RCC 7860 (cell line): ENCODE results near the gene GSTO1.
"Not testable (repeated sequence)": the region's sequence is repeated elsewhere in the genome, so short reads cannot be mapped to it uniquely, and the experiment has no call there.

Experiments used
- DNase-seq: peaks from one replicate; pipeline ENCODE4 v3.0.0-alpha.2; 2015; ENCODE audit warnings: low spot score
- FAIRE-seq: peaks from 2 replicates; lab custom pipeline; 2012; peaks lifted over from hg19 to GRCh38; lab: Jason Lieb, UNC

Gene GSTO1

GRCh38 chr10:104254493-104255310 lies at the start of gene GSTO1:
Gene GSTO1, plus strand, starts transcription at chr10:104254892. Its CDS starts 37 bp downstream, at chr10:104254929.
- peak; percentile 69 for DNase-seq
- no peak for FAIRE-seq

DNA sequence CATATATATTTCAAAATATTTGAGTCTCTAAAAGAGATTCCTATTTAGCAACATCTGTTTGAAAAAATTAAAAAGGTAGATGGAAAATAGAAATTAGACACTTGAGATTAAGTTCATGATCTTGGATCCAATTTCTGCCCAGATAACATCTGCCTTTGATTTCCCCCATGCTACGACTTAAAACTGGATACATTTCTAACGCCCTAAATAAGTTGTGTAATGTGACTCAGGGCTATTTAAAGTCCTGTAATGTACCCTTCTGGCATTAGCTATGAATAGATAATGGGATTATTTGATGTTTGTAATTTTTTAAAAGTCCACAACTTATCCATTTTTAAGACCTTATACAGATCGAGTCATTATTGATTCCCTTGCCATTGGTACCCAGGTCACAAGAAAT lies 46.0 kb upstream of the GSTO1 start:
- FAIRE-seq, result no peak
- no peak for DNase-seq

DNA sequence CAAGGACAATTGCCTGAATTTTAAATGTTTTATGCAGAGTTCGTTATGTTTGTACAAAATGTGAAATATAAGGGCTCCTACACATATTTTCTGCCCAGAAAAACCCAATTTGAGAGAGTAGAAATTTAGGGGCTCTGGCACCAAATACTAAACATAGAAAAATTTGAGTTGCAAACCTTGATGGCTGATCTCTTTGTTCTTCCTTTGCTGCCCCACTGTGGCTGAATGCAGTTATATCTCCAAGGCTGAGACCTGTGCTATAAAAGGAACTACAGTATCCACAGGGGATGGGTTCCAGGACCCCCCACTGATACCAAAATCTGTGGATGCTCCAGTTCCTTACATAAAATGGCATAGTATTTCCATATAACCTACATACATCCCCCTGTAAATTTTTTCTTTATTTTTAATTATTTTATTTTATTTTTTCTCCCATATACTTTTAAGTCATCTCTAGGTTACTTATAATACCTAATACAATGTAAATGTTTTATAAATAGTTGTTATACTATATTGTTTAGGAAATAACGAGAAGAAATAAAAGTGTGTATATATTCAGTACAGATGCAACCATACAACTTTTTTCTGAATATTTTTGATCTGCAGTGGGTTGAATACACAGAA lies 45.0 kb upstream of the GSTO1 start:
- FAIRE-seq (peak; percentile 51), DNase-seq (peak; percentile 45)

- no peak for FAIRE-seq
- no peak for DNase-seq
Observed at GRCh38 chr10:104216631-104217030, 38.1 kb upstream of the GSTO1 start.

DNA sequence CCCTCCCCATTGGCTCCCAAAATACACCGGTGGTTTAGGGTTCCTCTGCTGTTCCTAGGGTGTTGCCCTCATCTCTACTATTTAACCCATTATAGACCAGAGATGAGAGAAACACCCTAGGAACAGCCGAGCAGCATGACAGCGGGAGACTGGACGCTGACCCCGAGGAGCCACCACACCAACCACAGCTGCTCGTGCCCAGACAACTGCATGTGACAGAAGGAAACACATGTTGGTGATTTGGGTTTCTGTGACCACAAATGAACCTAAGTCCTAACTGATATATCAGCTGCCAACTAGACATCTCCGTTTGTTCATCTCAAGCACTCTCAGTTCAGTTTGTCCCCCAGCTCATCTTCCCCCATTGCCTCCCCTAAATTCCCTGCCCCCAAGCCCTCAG lies 35.9 kb upstream of the GSTO1 start:
- DNase-seq (no peak), FAIRE-seq (no peak)

GRCh38 chr10:104220522-104220921 lies 34.2 kb upstream of the GSTO1 start:
- FAIRE-seq (no peak), DNase-seq (no peak)

- no peak for FAIRE-seq
Observed at GRCh38 chr10:104223304-104223703, 31.4 kb upstream of the GSTO1 start.

DNA sequence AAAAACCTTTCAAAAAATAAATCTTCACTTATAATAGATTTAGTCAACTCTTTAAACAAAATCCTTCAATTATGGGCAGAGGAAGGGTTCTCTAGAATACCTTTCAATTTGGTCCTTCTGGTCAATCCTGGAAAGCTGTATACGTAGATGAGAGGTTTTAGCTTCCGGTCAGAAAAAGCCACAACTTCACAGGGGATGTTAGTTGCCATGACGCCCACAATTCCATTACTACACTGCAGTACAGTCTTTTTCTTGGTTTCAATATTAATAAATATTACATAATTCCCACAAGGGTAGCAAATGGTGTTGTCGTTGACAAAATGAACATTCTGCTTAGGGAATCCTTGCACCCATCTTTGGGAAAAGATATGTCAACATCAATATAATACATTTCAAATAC lies 24.2 kb upstream of the GSTO1 start:
- FAIRE-seq, result no peak
- DNase-seq, result no peak

More at GRCh38 chr10:104223304-104223703, 31.4 kb upstream of the GSTO1 start:
- DNase-seq, result no peak

DNA sequence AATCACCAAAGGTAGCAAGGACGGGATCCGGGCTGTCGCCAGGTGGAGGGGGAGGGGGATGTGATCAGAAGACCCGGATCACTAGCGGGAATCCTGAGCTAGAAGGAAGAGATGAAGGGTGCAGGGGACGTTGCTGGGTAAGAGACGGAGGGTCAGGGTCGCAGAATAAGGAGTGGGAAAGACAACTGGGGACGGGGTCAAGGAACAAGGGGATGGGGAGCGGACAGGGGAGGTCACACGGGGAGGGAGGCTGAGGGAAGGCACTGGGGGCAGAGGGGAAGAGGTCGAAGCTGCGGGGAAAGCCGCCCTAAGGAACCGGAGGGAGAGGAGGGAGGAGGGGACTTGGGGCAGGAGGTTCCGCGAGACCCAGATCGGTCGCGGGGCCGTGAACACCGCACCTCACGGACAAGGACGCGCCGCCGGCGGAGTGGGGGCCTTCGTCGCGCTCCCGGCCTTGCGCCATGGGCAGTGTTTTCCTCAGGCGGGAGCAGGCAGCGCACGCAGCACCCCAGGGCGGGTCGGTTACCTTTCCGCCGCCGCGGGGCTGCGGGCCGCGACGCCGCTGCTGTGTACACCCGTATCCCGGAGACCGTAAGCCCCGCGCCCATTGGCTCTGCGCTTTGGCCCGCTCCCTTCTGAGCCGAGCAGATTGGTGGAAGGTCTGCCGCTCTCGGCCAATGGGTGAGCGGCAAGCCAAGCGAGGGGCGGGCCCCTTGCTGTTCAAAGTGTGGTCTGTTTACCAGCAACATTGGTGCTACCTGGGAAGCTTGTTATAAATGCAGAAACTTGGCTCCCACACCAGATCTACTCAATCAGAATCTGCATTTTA lies 22.7 kb upstream of the GSTO1 start, which contains the start of gene CFAP43:
Gene CFAP43, minus strand, starts transcription at position 581 of the 829 bp plus-strand sequence. Its CDS starts 118 bp downstream, at position 463.
- FAIRE-seq (peak; percentile 90), DNase-seq (peak; percentile 93)

- FAIRE-seq, result no peak
- DNase-seq, result no peak
Observed at GRCh38 chr10:104232613-104233102, 22.0 kb upstream of the GSTO1 start.

GRCh38 chr10:104233817-104234216 lies 20.9 kb upstream of the GSTO1 start:
- DNase-seq (no peak), FAIRE-seq (no peak)

- DNase-seq (no peak), FAIRE-seq (no peak)
Observed at GRCh38 chr10:104234934-104235333, 19.8 kb upstream of the GSTO1 start.

- FAIRE-seq (no peak), DNase-seq (no peak)
Observed at GRCh38 chr10:104235801-104236200, 18.9 kb upstream of the GSTO1 start.

DNA sequence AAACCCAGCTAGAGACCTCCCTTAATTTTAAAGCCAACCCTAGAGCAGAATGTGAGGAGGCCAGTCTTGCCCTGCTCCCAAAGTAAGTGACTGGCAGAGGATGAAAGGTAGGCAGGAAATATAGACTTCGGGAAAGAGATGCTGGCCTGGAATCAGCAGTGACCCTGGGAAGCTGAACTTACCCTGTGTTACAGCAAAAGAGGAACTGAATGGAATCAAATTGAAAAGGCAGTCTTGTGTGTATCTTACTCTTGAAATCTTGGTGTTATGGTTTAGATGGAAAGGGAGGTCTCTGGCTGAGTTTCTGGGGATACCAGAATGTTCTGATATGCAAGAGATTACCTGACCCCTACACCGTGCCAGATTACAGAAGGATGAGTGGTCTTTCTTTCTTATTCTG lies 14.6 kb upstream of the GSTO1 start:
- no peak for FAIRE-seq

GRCh38 chr10:104242545-104242944 lies 12.1 kb upstream of the GSTO1 start:
- no peak for DNase-seq
- no peak for FAIRE-seq

More for the DNA sequence above, 14.6 kb upstream of the GSTO1 start:
- DNase-seq, result no peak

GRCh38 chr10:104243009-104243408 lies 11.7 kb upstream of the GSTO1 start:
- not testable (repeated sequence) for DNase-seq, FAIRE-seq

- FAIRE-seq (no peak), DNase-seq (no peak)
Observed at GRCh38 chr10:104243512-104243911, 11.2 kb upstream of the GSTO1 start.

DNA sequence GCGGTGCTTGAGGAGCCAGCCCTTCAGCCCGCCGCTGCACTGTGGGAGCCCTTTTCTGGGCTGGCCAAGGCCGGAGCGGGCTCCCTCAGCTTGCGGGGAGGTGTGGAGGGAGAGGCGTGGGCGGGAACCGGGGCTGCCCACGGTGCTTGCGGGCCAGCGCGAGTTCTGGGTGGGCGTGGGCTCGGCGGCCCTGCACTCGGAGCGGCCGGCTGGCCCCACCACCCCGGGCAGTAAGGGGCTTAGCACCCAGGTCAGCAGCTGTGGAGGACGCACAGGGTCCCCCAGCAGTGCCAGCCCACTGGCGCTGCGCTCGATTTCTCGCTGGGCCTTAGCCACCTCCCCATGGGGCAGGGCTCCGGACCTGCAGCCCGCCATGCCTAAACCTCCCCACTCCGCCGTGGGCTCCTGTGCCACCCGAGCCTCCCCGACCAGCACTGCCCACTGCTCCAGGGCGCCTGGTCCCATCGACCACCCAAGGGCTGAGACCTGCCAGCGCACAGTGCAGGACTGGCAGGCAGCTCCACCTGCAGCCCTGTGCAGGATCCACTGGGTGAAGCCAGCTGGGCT lies 9.5 kb upstream of the GSTO1 start:
- FAIRE-seq (no peak), DNase-seq (no peak)

DNA sequence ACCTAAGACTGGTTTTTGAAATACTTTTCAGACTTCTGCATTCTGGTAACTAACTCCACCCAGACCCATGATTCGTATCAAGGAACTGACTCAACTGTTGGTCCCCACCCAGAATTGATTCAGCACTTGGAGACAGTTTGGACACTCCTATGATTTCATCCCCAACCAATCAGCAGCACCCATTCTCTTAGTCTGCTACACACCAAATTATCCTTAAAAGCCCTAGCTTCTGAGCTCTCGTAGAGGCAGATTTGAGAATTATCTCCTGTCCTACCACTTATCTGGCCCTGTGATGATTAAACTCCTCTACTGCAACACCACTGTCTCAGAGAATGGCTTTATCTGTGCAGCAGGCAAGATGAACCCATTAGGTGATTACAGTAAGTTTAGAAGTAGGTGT lies 7.7 kb upstream of the GSTO1 start:
- no peak for FAIRE-seq

GRCh38 chr10:104247513-104248146 lies 7.1 kb upstream of the GSTO1 start:
- DNase-seq (no peak), FAIRE-seq (no peak)

More for the DNA sequence above, 7.7 kb upstream of the GSTO1 start:
- DNase-seq, result no peak
